ENCODE results near the gene CFAP141. TPM values are rescaled to one million over a fixed set of nuclear protein-coding genes. Genes with fewer than 3 reads are reported as not detected.

CFAP141 gene
- total and polyA plus RNA-seq, 8 donors, result not detected

DNA sequence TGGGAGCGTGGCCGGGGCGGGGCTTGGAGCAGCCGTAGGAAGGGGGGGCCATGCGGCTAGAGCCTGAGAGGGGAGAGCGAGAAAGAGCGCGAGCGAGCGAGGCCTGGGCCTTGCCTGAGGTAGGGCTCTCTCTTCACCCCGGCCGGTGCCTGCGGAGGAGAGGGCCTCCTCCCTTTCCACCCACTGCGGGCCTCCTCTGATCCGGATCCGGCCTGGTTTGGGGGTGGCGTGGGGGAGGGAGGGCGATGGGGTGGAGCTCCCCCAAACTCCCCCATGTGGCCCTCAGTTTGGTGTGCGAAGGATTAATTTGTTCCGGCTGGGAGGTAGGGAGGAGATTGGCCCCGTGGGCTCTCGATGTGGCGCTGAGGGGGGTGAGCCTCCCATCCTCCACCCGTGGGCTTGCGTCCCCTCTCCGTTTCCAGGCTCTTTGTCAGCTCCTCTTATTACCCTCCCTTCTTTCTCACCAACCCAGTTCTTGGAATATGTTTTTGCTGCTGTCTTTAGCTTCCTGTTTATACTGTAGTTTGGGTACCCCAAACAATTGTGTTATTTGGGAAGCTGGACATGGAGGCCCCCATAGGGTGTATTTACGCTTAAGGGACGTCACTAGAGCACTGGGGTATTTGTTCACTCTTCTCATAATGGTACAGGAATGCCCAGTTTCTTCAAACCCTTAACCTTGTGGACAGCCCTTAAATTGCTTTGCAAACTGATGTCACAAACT is 15.3 kb upstream of the CFAP141 start:
- TF ChIP-seq CTCF (IDR thresholded peaks at IDR 0.05), result no peak
- no peak for TF ChIP-seq POLR2AphosphoS5 (IDR thresholded peaks at IDR 0.05)
- TF ChIP-seq POLR2A (IDR thresholded peaks at IDR 0.05), result no peak
- TF ChIP-seq EP300 (IDR thresholded peaks at IDR 0.05), result no peak
- Histone ChIP-seq H3K9me3 (no peaks in the 10 kb centered on the region), H3K27ac (peak overlapping the region; percentile 91 to 100 (median 100)), H3K36me3 (peaks cover 17 to 40% (median 37%) of the 10 kb centered on the region in 4 donors), H3K27me3 (no peaks in the 10 kb centered on the region), H3K4me3 (peak overlapping the region; percentile 81 to 99 (median 86)), H3K4me1 (peaks cover 45 to 81% (median 68%) of the 10 kb centered on the region in 4 donors)
- peak; percentile 61 to 81 for DNase-seq
- intact Hi-C loops (cut with DNase I; ENCODE audit: low total_unique reads), result no loop called here
- WGBS, 5 donors, result 0% methylated on average over 10 to 28 of the region's 28 CpGs

- no peak for DNase-seq
These were observed 14.8 kb upstream of the CFAP141 start for GRCh38 chr1:154220970-154221277.

DNA sequence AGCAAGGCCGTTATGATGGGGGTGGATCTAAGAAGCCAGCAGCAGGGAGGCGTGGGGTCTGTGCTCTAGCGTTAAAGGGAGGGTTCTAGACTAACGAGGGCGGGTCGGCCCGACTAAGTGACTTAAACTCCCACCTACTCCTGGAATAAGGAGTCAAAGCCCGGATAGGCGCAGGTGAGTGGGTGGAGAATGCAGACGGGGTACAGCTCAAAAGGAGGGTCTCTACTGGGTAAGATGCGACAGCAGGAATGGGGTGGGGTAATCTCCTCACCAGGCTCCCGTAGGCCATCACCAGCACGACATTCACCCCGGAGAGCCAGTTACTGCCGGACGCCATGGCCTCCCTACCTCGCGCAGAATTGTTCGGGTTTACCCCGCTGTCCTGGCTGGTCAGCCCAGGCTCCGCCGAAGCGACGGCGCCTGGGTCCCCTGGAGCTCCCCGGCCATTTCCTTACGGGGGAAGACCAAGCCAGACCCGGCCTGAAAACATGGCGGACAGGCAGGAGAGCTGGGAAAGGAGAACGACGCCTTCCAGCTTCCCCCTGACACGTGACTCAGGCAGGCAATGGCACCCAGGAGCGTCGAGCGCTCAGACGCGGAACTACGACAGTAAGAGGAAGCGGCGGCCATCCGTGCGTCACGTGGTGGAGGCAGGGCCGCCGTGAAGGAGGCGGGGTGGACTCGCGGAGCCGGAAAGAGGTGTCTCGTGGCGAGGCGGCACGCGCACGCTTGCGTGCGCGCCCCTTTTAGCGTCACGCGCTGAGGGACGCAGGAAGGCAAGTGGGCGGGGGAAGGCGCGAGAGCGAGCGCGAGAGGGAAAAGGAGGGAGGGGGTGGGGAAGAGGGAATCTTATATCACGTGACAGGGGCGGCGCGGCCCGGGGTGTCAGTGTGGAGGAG is 14.2 kb upstream of the CFAP141 start, which contains the start of gene UBAP2L:
Gene UBAP2L, plus strand, starts transcription at position 885 of the 899 bp plus-strand sequence. CDS start 4,169 bp downstream, outside the sequence.
- 0 to 1% (median 0%) methylated on average over 26 to 73 of the region's 73 CpGs for WGBS, 5 donors
- H3K27ac ChIP-seq, result peak within 1 kb of the TSS; percentile 96 to 100 (median 100)
- TF ChIP-seq EP300 (IDR thresholded peaks at IDR 0.05) (peak; percentile 51), POLR2A (IDR thresholded peaks at IDR 0.05) (no peak), POLR2AphosphoS5 (IDR thresholded peaks at IDR 0.05) (peak; percentile 98 to 100 (median 99)), CTCF (IDR thresholded peaks at IDR 0.05) (peak in 1 of 7 experiments; percentile 4)
- H3K9me3 ChIP-seq, result no peaks in the 10 kb centered on the region
- H3K4me3 ChIP-seq, result peak within 1 kb of the TSS; percentile 81 to 99 (median 86)
- peaks cover 17 to 34% (median 31%) of the 10 kb centered on the region in 4 donors for H3K36me3 ChIP-seq
- intact Hi-C loops (cut with DNase I; ENCODE audit: low total_unique reads), result no loop called here
- no peaks in the 10 kb centered on the region for H3K27me3 ChIP-seq
- peak; percentile 99 to 100 for DNase-seq
- peaks cover 45 to 78% (median 68%) of the 10 kb centered on the region in 4 donors for H3K4me1 ChIP-seq

More at GRCh38 chr1:154220970-154221277, 14.8 kb upstream of the CFAP141 start:
- H3K9me3 ChIP-seq, result no peaks in the 10 kb centered on the region
- no peaks in the 10 kb centered on the region for H3K27me3 ChIP-seq
- peak overlapping the region; percentile 81 to 99 (median 86) for H3K4me3 ChIP-seq
- peak overlapping the region; percentile 91 to 100 (median 100) for H3K27ac ChIP-seq
- TF ChIP-seq POLR2A (IDR thresholded peaks at IDR 0.05), result no peak
- WGBS, 5 donors, result 0 to 3% (median 1%) methylated on average over 4 to 33 of the region's 33 CpGs; no CpG with 5 or more reads in 1 of the 5 donors
- H3K36me3 ChIP-seq, result peaks cover 17 to 40% (median 36%) of the 10 kb centered on the region in 4 donors
- intact Hi-C loops (cut with DNase I; ENCODE audit: low total_unique reads), result no loop called here
- H3K4me1 ChIP-seq, result peaks cover 45 to 82% (median 70%) of the 10 kb centered on the region in 4 donors

DNA sequence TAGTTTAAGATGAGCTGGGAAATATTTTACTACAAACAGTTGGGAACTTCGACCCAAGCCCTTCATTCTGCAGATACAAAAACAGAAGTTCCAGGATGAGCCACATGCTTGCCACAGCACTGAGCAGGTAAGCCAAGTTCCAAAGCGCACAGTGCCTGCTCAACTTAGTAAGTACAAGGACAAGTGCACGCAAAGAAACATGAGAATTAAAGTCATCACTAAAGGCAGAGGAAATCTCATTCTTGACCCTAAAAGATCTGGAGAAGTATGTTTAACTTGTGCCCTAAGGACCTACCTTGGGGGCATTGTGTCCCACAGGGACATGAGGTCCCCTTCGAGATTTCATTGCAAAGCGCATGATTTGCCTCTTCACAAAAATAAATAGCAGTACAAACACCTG is 13.4 kb upstream of the CFAP141 start:
- intact Hi-C loops (cut with DNase I; ENCODE audit: low total_unique reads), result no loop called here
- TF ChIP-seq EP300 (IDR thresholded peaks at IDR 0.05) (no peak), CTCF (IDR thresholded peaks at IDR 0.05) (no peak), POLR2AphosphoS5 (IDR thresholded peaks at IDR 0.05) (no peak), POLR2A (IDR thresholded peaks at IDR 0.05) (no peak)

More for the DNA sequence above, 13.4 kb upstream of the CFAP141 start:
- peaks cover 52 to 78% (median 63%) of the 10 kb centered on the region in 4 donors for H3K4me1 ChIP-seq
- 6 to 15% (median 8%) methylated on average over 5 of the region's 5 CpGs for whole genome bisulfite sequencing, 5 donors
- H3K36me3 ChIP-seq, result peaks cover 17 to 38% (median 35%) of the 10 kb centered on the region in 4 donors
- DNase-seq, result peak in 1 of 2 donors; percentile 54
- H3K4me3 ChIP-seq, result peak overlapping the region; percentile 81 to 99 (median 86)
- no peaks in the 10 kb centered on the region for H3K27me3 ChIP-seq
- no peaks in the 10 kb centered on the region for H3K9me3 ChIP-seq
- peak overlapping the region in 4 of 5 donors; percentile 96 to 100 (median 100) for H3K27ac ChIP-seq
